ENCODE data around the gene ABHD6.

DNA sequence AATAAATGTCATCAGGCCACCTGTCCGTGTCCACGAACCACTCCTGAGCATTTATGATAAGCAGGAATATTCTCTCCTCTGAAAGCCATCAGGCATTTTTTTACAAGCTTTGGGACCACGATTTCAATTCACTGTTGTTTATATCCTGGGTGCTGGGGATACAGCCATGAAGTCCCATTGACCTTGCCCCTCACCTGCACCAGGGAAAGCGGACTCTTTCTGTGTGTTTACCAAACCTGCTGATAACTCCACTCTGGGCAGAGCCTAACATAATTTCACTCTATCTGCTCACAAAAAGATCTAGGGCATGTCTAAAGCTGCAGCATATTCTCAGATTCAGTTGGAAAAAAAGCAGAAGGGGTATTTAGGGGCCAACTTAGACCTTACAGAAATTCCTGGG is 31.6 kb upstream of the ABHD6 start:
- TF ChIP-seq, protein P1, sequence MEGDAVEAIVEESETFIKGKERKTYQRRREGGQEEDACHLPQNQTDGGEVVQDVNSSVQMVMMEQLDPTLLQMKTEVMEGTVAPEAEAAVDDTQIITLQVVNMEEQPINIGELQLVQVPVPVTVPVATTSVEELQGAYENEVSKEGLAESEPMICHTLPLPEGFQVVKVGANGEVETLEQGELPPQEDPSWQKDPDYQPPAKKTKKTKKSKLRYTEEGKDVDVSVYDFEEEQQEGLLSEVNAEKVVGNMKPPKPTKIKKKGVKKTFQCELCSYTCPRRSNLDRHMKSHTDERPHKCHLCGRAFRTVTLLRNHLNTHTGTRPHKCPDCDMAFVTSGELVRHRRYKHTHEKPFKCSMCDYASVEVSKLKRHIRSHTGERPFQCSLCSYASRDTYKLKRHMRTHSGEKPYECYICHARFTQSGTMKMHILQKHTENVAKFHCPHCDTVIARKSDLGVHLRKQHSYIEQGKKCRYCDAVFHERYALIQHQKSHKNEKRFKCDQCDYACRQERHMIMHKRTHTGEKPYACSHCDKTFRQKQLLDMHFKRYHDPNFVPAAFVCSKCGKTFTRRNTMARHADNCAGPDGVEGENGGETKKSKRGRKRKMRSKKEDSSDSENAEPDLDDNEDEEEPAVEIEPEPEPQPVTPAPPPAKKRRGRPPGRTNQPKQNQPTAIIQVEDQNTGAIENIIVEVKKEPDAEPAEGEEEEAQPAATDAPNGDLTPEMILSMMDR (IDR thresholded peaks at IDR 0.05; ENCODE audit: poor library complexity): no peak
- TF ChIP-seq EZH2 (IDR thresholded peaks at IDR 0.05; ENCODE audit: borderline replicate concordance) (no peak), EZH2phosphoT487 (IDR thresholded peaks at IDR 0.05; ENCODE audit: low read depth, severe bottlenecking, unreplicated experiment) (no peak)
